H9 (cell line): ENCODE results near the gene ARHGAP8. TPM values are rescaled to one million over a fixed set of nuclear protein-coding genes. Genes with fewer than 3 reads are reported as not detected.

ENCODE experiments used
- DNase-seq: peaks from one replicate; pipeline ENCODE4 v3.0.0-alpha.2; 2017
- H2AFZ ChIP-seq: one replicate; pipeline ENCODE4 v1.6.1; 2013; ENCODE audit warnings: mild to moderate bottlenecking, low read length, control low read depth, moderate library complexity
- H2AK5ac ChIP-seq: 2 replicates; pipeline ENCODE4 v1.6.1; 2013; ENCODE audit warnings: low read length, control low read depth, mixed read lengths; ENCODE audit not compliant: insufficient read length
- H2BK120ac ChIP-seq: one replicate; pipeline ENCODE4 v1.6.1; 2013; ENCODE audit warnings: low read depth, mild to moderate bottlenecking, low read length, control low read depth, inconsistent platforms; ENCODE audit not compliant: poor library complexity, severe bottlenecking
- H2BK12ac ChIP-seq: 2 replicates; pipeline ENCODE4 v1.6.1; 2013; ENCODE audit warnings: low read length, control low read depth, mixed read lengths, low read depth; ENCODE audit not compliant: insufficient read length
- H2BK15ac ChIP-seq: 2 replicates; pipeline ENCODE4 v1.6.1; 2013; ENCODE audit warnings: low read depth, low read length, control low read depth
- H2BK20ac ChIP-seq: one replicate; pipeline ENCODE4 v1.6.1; 2013; ENCODE audit warnings: low read depth, mild to moderate bottlenecking, low read length, control low read depth, inconsistent platforms; ENCODE audit not compliant: poor library complexity, severe bottlenecking
- H2BK5ac ChIP-seq: 2 replicates; pipeline ENCODE4 v1.6.1; 2013; ENCODE audit warnings: low read length, control low read depth, mixed read lengths; ENCODE audit not compliant: insufficient read length
- H3K14ac ChIP-seq: 2 replicates; pipeline ENCODE4 v1.6.1; 2013; ENCODE audit warnings: low read length, control low read depth; ENCODE audit not compliant: insufficient read depth
- H3K18ac ChIP-seq: 2 replicates; pipeline ENCODE4 v1.6.1; 2013; ENCODE audit warnings: low read depth, mild to moderate bottlenecking, mixed read lengths, low read length, control low read depth; ENCODE audit not compliant: insufficient read length
- H3K23ac ChIP-seq: 2 replicates; pipeline ENCODE4 v1.6.1; 2013; ENCODE audit warnings: low read length, control low read depth, mixed read lengths, low read depth; ENCODE audit not compliant: insufficient read length
- H3K23me2 ChIP-seq: 2 replicates; pipeline ENCODE4 v1.6.1; 2013; ENCODE audit warnings: low read depth, mild to moderate bottlenecking, mixed read lengths, low read length, control low read depth; ENCODE audit not compliant: insufficient read length, poor library complexity, severe bottlenecking
- H3K27ac ChIP-seq: 2 replicates; pipeline ENCODE4 v1.5.1; 2013; ENCODE audit warnings: low read length, control low read depth, mixed read lengths, low read depth; ENCODE audit not compliant: insufficient read length
- H3K27me3 ChIP-seq: 2 replicates; pipeline ENCODE4 v1.6.1; 2013; ENCODE audit warnings: low read length, control low read depth, inconsistent platforms; ENCODE audit not compliant: insufficient read depth
- H3K4ac ChIP-seq: 2 replicates; pipeline ENCODE4 v1.6.1; 2013; ENCODE audit warnings: low read depth, mild to moderate bottlenecking, control low read depth, inconsistent platforms, low read length, moderate library complexity
- H3K4me1 ChIP-seq: 2 replicates; pipeline ENCODE4 v1.6.1; 2013; ENCODE audit warnings: low read length, control low read depth, inconsistent platforms; ENCODE audit not compliant: insufficient read depth
- H3K4me2 ChIP-seq: 2 replicates; pipeline ENCODE4 v1.6.1; 2013; ENCODE audit warnings: low read length, control low read depth, mixed read lengths; ENCODE audit not compliant: insufficient read length, insufficient read depth
- H3K56ac ChIP-seq: 2 replicates; pipeline ENCODE4 v1.6.1; 2013; ENCODE audit warnings: low read depth, mild to moderate bottlenecking, mixed read lengths, low read length, control low read depth; ENCODE audit not compliant: insufficient read length
- H3K79me1 ChIP-seq: 2 replicates; pipeline ENCODE4 v1.6.1; 2013; ENCODE audit warnings: low read depth, mild to moderate bottlenecking, moderate library complexity, low read length, control low read depth, inconsistent platforms; ENCODE audit not compliant: insufficient read depth, poor library complexity, severe bottlenecking
- H3K79me2 ChIP-seq: 2 replicates; pipeline ENCODE4 v1.6.1; 2013; ENCODE audit warnings: low read length, control low read depth, inconsistent platforms; ENCODE audit not compliant: insufficient read depth
- H3K9ac ChIP-seq: 2 replicates; pipeline ENCODE4 v1.6.1; 2013; ENCODE audit warnings: low read length, control low read depth, mixed read lengths; ENCODE audit not compliant: insufficient read length; ENCODE audit errors: extremely low read depth
- H3K9me3 ChIP-seq: one replicate; pipeline ENCODE4 v1.6.1; 2013; ENCODE audit warnings: low read depth, low read length, inconsistent platforms; ENCODE audit not compliant: control insufficient read depth
- H3T11ph ChIP-seq: one replicate; pipeline ENCODE4 v1.6.1; 2013; ENCODE audit warnings: mild to moderate bottlenecking, low read length, control low read depth, inconsistent platforms
- H4K20me1 ChIP-seq: one replicate; pipeline ENCODE4 v1.6.1; 2013; ENCODE audit not compliant: control insufficient read depth, insufficient read length, insufficient read depth
- H4K5ac ChIP-seq: 2 replicates; pipeline ENCODE4 v1.6.1; 2013; ENCODE audit warnings: low read depth, mild to moderate bottlenecking, mixed read lengths, low read length, control low read depth; ENCODE audit not compliant: insufficient read length
- H4K8ac ChIP-seq: replicated peaks from 2 replicates; pipeline ENCODE4 v1.6.1; 2013; ENCODE audit warnings: low read length, control low read depth, mixed read lengths, low read depth; ENCODE audit not compliant: insufficient read length
- H4K91ac ChIP-seq: 2 replicates; pipeline ENCODE4 v1.6.1; 2013; ENCODE audit warnings: low read depth, mild to moderate bottlenecking, moderate library complexity, mixed read lengths, low read length, control low read depth; ENCODE audit not compliant: insufficient read length
- H3K27ac Mint-ChIP-seq, 3 experiments: 2 replicates in 2 of 3; 3 replicates in 1 of 3; pipeline ENCODE4 v1.8.0; 2020 to 2021; ENCODE audit warnings: mixed read lengths in 3 of 3, mild to moderate bottlenecking in 1 of 3, moderate library complexity in 1 of 3
- H3K27me3 Mint-ChIP-seq: 2 replicates; pipeline ENCODE4 v1.8.0; 2021; ENCODE audit warnings: low read depth, mild to moderate bottlenecking, moderate library complexity, mixed read lengths
- H3K36me3 Mint-ChIP-seq, 3 experiments: 2 replicates in 2 of 3; 3 replicates in 1 of 3; pipeline ENCODE4 v1.8.0; 2020 to 2021; ENCODE audit warnings: low read depth in 3 of 3, mixed read lengths in 3 of 3; ENCODE audit not compliant: insufficient read depth in 1 of 3
- H3K4me1 Mint-ChIP-seq, 2 experiments: 2 replicates each; pipeline ENCODE4 v1.8.0; 2020; ENCODE audit warnings: mixed read lengths in 2 of 2
- H3K4me3 Mint-ChIP-seq, 2 experiments: 2 replicates in 1 of 2; 3 replicates in 1 of 2; pipeline ENCODE4 v1.8.0; 2020 to 2021; ENCODE audit warnings: mild to moderate bottlenecking in 2 of 2, mixed read lengths in 2 of 2, moderate library complexity in 1 of 2
- H3K9me3 Mint-ChIP-seq, 2 experiments: 2 replicates in 1 of 2; 3 replicates in 1 of 2; pipeline ENCODE4 v1.8.0; 2020; ENCODE audit warnings: mild to moderate bottlenecking in 2 of 2, mixed read lengths in 2 of 2, moderate library complexity in 1 of 2
- CTCF ChIP-seq: fragments of 200-600 bp; sonication (generic); conservative IDR thresholded peaks from 3 replicates; pipeline ENCODE4 v1.8.0; 2021; ENCODE audit warnings: antibody characterized with exemption, mild to moderate bottlenecking
- WGBS: extraction: QIAGEN DNeasy Blood & Tissue Kit; methylation state at CpG from one replicate; pipeline ENCODE4 v1.1.7; 2013; ENCODE audit warnings: missing lambda C conversion rate, low lambda C conversion rate, mixed read lengths; ENCODE audit not compliant: insufficient read length; ENCODE audit errors: extremely low coverage; 5-methylcytosine and 5-hydroxymethylcytosine counted together
- total RNA-seq: library from RNA; stranded (reverse); gene quantifications from 2 replicates; pipeline ENCODE4 v1.2.1, GENCODE V29; 2021

The ARHGAP8 gene
- total RNA-seq, 1 experiment from 2014 or later, result 35.4 TPM

DNA sequence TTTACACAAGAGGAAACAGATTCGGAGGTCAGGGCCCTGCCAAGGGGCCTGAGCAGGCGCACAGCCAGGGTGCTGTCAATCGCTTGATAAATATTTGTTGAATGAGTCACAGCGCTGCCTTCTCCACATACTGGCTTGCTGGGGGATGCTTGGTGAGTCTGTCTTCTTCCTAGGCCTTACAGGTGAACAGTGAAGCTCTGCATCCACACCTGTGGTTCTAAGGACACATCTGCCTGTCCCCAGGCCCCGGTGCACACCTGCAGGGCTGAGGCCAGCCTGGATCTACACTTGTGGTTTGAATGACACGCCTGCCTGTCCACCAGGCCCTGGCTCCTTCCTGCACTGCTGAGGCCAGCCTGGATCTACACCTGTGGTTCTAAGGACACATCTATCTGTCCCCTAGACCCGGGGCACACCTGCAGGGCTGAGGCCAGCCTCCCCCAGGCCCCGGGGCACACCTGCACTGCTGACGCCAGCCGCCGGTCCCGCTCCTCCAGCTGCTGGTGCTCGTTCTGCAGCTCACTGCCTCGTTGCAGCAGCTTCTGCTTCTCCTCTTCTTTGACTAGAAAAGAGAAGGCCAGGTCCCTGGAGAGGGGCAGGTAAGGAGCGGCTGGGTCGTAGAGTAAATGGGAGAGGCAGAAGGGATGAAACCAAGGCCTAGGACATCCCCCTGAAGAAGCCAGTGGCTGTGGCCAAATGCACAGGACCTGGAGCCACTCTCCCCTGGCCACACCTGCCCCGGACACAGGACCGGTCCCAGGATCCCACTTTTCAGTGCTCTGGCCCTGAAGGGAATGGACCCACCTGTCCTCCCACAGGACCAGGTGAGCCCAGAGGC is 132.8 kb downstream of the ARHGAP8 start:
- H3T11ph ChIP-seq, result no peak overlapping the region
- Mint-ChIP-seq H3K27me3 (no peaks in the 10 kb centered on the region), H3K4me3 (no peak overlapping the region), H3K4me1 (peaks cover 8 to 10% of the 10 kb centered on the region in 2 experiments), H3K36me3 (peaks cover 12 to 39% (median 28%) of the 10 kb centered on the region in 3 experiments), H3K9me3 (no peaks in the 10 kb centered on the region), H3K27ac (no peak overlapping the region)
- H3K27me3 ChIP-seq, result no peaks in the 10 kb centered on the region
- H3K4ac ChIP-seq, result no peak overlapping the region
- no peaks in the 10 kb centered on the region for H3K4me1 ChIP-seq
- H2BK5ac ChIP-seq, result no peak overlapping the region
- no peak overlapping the region for H4K5ac ChIP-seq
- H3K18ac ChIP-seq, result no peak overlapping the region
- H2BK20ac ChIP-seq, result no peak overlapping the region
- no peak overlapping the region for H2AK5ac ChIP-seq
- no peak overlapping the region for H2BK120ac ChIP-seq
- no peaks in the 10 kb centered on the region for H4K20me1 ChIP-seq
- no peaks in the 10 kb centered on the region for H3K23me2 ChIP-seq
- H3K27ac ChIP-seq, result no peak overlapping the region
- no peak for DNase-seq
- no peak overlapping the region for H3K23ac ChIP-seq
- H2BK12ac ChIP-seq, result no peak overlapping the region
- no peak overlapping the region for H3K14ac ChIP-seq
- no peak overlapping the region for H4K8ac ChIP-seq
- no peak overlapping the region for H2AFZ ChIP-seq
- no CpG with 5 or more reads among the region's 18 CpGs for WGBS
- no peak overlapping the region for H3K56ac ChIP-seq
- no peak overlapping the region for H3K9ac ChIP-seq
- no peak overlapping the region for H4K91ac ChIP-seq
- H3K9me3 ChIP-seq, result no peaks in the 10 kb centered on the region
- no peak for TF ChIP-seq CTCF
- no peak overlapping the region for H3K4me2 ChIP-seq
- no peaks in the 10 kb centered on the region for H3K79me1 ChIP-seq
- H3K79me2 ChIP-seq, result no peaks in the 10 kb centered on the region
- H2BK15ac ChIP-seq, result no peak overlapping the region
